Uterus (tissue), 2 donors: Measurements from ENCODE around the gene SNAP47.

Experiments used
- POLR2A ChIP-seq, 2 donors: fragments of 450-650 bp; IDR thresholded peaks; one replicate each; pipeline ENCODE4 v1.6.1; 2016; ENCODE audit warnings: antibody characterized with exemption in 2 of 2, mild to moderate bottlenecking in 1 of 2, moderate library complexity in 1 of 2
- TF ChIP-seq, protein P1 (sequence below), 4 experiments: fragments of 200-600 bp in 2 of 4; fragments of 450-650 bp in 2 of 4; sonication (generic) in 2 of 4; IDR thresholded peaks; one replicate each; pipeline ENCODE4 v1.5.1; 2016 to 2019; ENCODE audit warnings: antibody characterized with exemption in 4 of 4, mild to moderate bottlenecking in 2 of 4, moderate library complexity in 1 of 4

DNA sequence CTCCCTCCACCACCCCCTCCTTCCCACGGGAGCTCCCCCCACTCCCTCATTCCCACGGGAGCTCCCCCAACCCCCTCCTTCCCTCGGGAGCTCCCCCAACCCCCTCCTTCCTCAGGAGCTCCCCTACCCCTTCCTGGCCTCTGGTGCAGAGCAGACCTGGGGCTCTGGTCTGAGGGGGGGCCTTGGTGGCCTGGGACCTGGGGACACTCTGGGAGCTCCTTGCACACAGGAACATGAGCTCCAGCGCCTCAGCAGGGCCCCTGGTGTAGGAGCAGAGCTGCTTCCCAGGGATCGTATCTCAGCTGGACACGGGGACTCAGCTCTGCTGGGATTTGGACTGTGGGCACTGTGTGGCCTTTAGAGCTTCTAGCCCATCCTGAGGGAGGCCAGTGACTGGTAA lies 60.5 kb downstream of the SNAP47 start:
- TF ChIP-seq, protein P1, sequence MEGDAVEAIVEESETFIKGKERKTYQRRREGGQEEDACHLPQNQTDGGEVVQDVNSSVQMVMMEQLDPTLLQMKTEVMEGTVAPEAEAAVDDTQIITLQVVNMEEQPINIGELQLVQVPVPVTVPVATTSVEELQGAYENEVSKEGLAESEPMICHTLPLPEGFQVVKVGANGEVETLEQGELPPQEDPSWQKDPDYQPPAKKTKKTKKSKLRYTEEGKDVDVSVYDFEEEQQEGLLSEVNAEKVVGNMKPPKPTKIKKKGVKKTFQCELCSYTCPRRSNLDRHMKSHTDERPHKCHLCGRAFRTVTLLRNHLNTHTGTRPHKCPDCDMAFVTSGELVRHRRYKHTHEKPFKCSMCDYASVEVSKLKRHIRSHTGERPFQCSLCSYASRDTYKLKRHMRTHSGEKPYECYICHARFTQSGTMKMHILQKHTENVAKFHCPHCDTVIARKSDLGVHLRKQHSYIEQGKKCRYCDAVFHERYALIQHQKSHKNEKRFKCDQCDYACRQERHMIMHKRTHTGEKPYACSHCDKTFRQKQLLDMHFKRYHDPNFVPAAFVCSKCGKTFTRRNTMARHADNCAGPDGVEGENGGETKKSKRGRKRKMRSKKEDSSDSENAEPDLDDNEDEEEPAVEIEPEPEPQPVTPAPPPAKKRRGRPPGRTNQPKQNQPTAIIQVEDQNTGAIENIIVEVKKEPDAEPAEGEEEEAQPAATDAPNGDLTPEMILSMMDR (IDR thresholded peaks at IDR 0.05) = no peak
- TF ChIP-seq POLR2A (IDR thresholded peaks at IDR 0.05) = no peak
